HCT116 (cell line): Measurements from ENCODE around the gene WNT2B. TPM values are rescaled to one million over a fixed set of nuclear protein-coding genes. Genes with fewer than 3 reads are reported as not detected.

Experiments
- ATAC-seq: fragments of 200-7000 bp; cut with Tn5 transposase; 2 replicates; pipeline ENCODE4 v1.9.1; 2020; ENCODE audit warnings: mild to moderate bottlenecking, moderate library complexity
- BruUV-seq: library from RNA; stranded (reverse); fragments of 400-500 nt; replicated peaks from 2 replicates; lab custom pipeline; 2021; lab: Mats Ljungman, UMichigan
- CTCF ChIA-PET: fragments of 300-600 bp; sonication (Branson Sonifier 250); formaldehyde crosslinking; loops from one replicate; lab custom pipeline; 2021; ENCODE audit warnings: antibody characterized with exemption; lab: Charles Lee
- POLR2A ChIA-PET: fragments of 300-600, 350-600 bp; sonication (Branson Sonifier 250); formaldehyde crosslinking; loops from one replicate; lab custom pipeline; 2021; ENCODE audit warnings: antibody characterized with exemption; lab: Charles Lee
- RAD21 ChIA-PET, 2 experiments: fragments of 300-600 bp; sonication (Branson Sonifier 250); formaldehyde crosslinking; loops; one replicate each; lab custom pipeline; 2023; ENCODE audit warnings: low total read pairs in 2 of 2; ENCODE audit not compliant: uncharacterized antibody in 2 of 2, unreplicated experiment in 2 of 2, low non-redundant PET in 1 of 2; lab: Charles Lee
- DNase-seq: peaks from one replicate; pipeline ENCODE4 v3.0.0-alpha.2; 2010; ENCODE audit warnings: low read depth, low spot score
- H2AFZ ChIP-seq: fragments of 200-600 bp; shearing (Covaris generic), sonication (generic); 2 replicates; pipeline ENCODE4 v1.6.1; 2017; ENCODE audit warnings: low read depth, mixed run types, mixed read lengths, antibody characterized with exemption, low read length; ENCODE audit not compliant: poor library complexity, severe bottlenecking
- H3K27ac ChIP-seq: 2 replicates; pipeline ENCODE4 v1.5.1; 2012; ENCODE audit warnings: low read depth, low read length
- H3K27me3 ChIP-seq: fragments of 200-600 bp; sonication (generic); 2 replicates; pipeline ENCODE4 v1.6.1; 2016; ENCODE audit warnings: mixed run types, low read length, mixed read lengths; ENCODE audit not compliant: insufficient read depth
- H3K36me3 ChIP-seq, 2 experiments: fragments of 200-500 bp in 1 of 2; fragments of 200-600 bp in 1 of 2; sonication (Bioruptor generic) in 1 of 2; sonication (generic) in 1 of 2; 2 replicates each; pipeline versions ENCODE4 v1.5.1 to v1.6.1; 2014 to 2016; ENCODE audit warnings: low read length in 2 of 2, inconsistent platforms in 1 of 2, mixed read lengths in 1 of 2, mixed run types in 1 of 2; ENCODE audit not compliant: insufficient read depth in 2 of 2, control insufficient read depth in 1 of 2
- H3K4me1 ChIP-seq, 2 experiments: fragments of 200-600 bp in 1 of 2; sonication (generic) in 1 of 2; 2 replicates each; pipeline versions ENCODE4 v1.5.1 to v1.6.1; 2012 to 2017; ENCODE audit warnings: low read length in 2 of 2, inconsistent platforms in 1 of 2, mild to moderate bottlenecking in 1 of 2, mixed read lengths in 1 of 2, mixed run types in 1 of 2, moderate library complexity in 1 of 2; ENCODE audit not compliant: insufficient read depth in 2 of 2, control insufficient read depth in 1 of 2
- H3K4me2 ChIP-seq: fragments of 200-600 bp; sonication (generic); 2 replicates; pipeline ENCODE4 v1.6.1; 2017; ENCODE audit warnings: mixed run types, low read length, mixed read lengths
- H3K4me3 ChIP-seq, 2 experiments: fragments of 200-600 bp in 1 of 2; sonication (generic) in 1 of 2; replicated peaks in 1 of 2; 2 replicates each; pipeline ENCODE4 v1.5.1; 2011 to 2016; ENCODE audit warnings: low read length in 2 of 2, control low read depth in 1 of 2, low read depth in 1 of 2, mild to moderate bottlenecking in 1 of 2, mixed read lengths in 1 of 2, mixed run types in 1 of 2
- H3K79me2 ChIP-seq: fragments of 200-600 bp; sonication (generic); 2 replicates; pipeline ENCODE4 v1.6.1; 2017; ENCODE audit warnings: mild to moderate bottlenecking, mixed run types, low read length, moderate library complexity, mixed read lengths; ENCODE audit not compliant: insufficient read depth
- H3K9ac ChIP-seq: fragments of 200-600 bp; sonication (generic); 2 replicates; pipeline ENCODE4 v1.6.1; 2016; ENCODE audit warnings: low read length, mixed read lengths
- H3K9me2 ChIP-seq: fragments of 200-600 bp; sonication (generic), shearing (Covaris generic); 2 replicates; pipeline ENCODE4 v1.6.1; 2017; ENCODE audit warnings: mixed run types, mild to moderate bottlenecking, moderate library complexity; ENCODE audit not compliant: insufficient read depth
- H3K9me3 ChIP-seq, 2 experiments: fragments of 200-500 bp in 1 of 2; fragments of 200-600 bp in 1 of 2; sonication (Bioruptor generic) in 1 of 2; sonication (generic) in 1 of 2; 2 replicates each; pipeline ENCODE4 v1.6.1; 2014 to 2017; ENCODE audit warnings: low read length in 2 of 2, mixed read lengths in 2 of 2, inconsistent platforms in 1 of 2, low read depth in 1 of 2, mild to moderate bottlenecking in 1 of 2, mixed run types in 1 of 2, moderate library complexity in 1 of 2; ENCODE audit not compliant: control insufficient read depth in 1 of 2, insufficient read depth in 1 of 2
- H4K20me1 ChIP-seq: fragments of 200-600 bp; sonication (generic), shearing (Covaris generic); 2 replicates; pipeline ENCODE4 v1.6.1; 2017; ENCODE audit warnings: mixed run types, mild to moderate bottlenecking, moderate library complexity; ENCODE audit not compliant: insufficient read depth
- CTCF ChIP-seq, 3 experiments: fragments of 200-600 bp in 1 of 3; sonication (generic) in 1 of 3; IDR thresholded peaks in 2 of 3; conservative IDR thresholded peaks in 1 of 3; 2 replicates each; pipeline ENCODE4 v1.5.1; 2012 to 2017; ENCODE audit warnings: low read depth in 2 of 3, low read length in 2 of 3, antibody characterized with exemption in 1 of 3, borderline replicate concordance in 1 of 3, control low read depth in 1 of 3, mild to moderate bottlenecking in 1 of 3, mixed read lengths in 1 of 3, mixed run types in 1 of 3, moderate library complexity in 1 of 3; ENCODE audit not compliant: insufficient read depth in 1 of 3
- ELF1 ChIP-seq: IDR thresholded peaks from 2 replicates; pipeline ENCODE4 v1.6.1; 2012; ENCODE audit warnings: low read depth, borderline replicate concordance
- EZH2 ChIP-seq: fragments of 200-600 bp; sonication (generic); IDR thresholded peaks from 2 replicates; pipeline ENCODE4 v1.6.1; 2017; ENCODE audit warnings: antibody characterized with exemption, mixed run types
- EZH2phosphoT487 ChIP-seq: fragments of 200-600 bp; IDR thresholded peaks from 2 replicates; pipeline ENCODE4 v1.6.1; 2018; ENCODE audit warnings: antibody characterized with exemption, borderline replicate concordance
- FOSL1 ChIP-seq: IDR thresholded peaks from 2 replicates; pipeline ENCODE4 v1.6.1; 2012; ENCODE audit warnings: low read depth
- JUND ChIP-seq: IDR thresholded peaks from 2 replicates; pipeline ENCODE4 v1.6.1; 2012
- POLR2A ChIP-seq: IDR thresholded peaks from 2 replicates; pipeline ENCODE4 v1.7.0; 2011; ENCODE audit warnings: borderline replicate concordance; ENCODE audit not compliant: insufficient read depth, insufficient read length; ENCODE audit errors: extremely low read depth
- POLR2AphosphoS5 ChIP-seq: IDR thresholded peaks from 2 replicates; pipeline ENCODE4 v1.6.1; 2011; ENCODE audit warnings: mild to moderate bottlenecking, low read depth, low read length, moderate library complexity
- RAD21 ChIP-seq: IDR thresholded peaks from 2 replicates; pipeline ENCODE4 v1.6.1; 2012; ENCODE audit warnings: low read depth, mild to moderate bottlenecking
- SIN3A ChIP-seq: IDR thresholded peaks from 2 replicates; pipeline ENCODE4 v1.6.1; 2012; ENCODE audit warnings: low read depth
- SP1 ChIP-seq: IDR thresholded peaks from 2 replicates; pipeline ENCODE4 v1.6.1; 2012; ENCODE audit warnings: low read depth
- YY1 ChIP-seq: IDR thresholded peaks from 2 replicates; pipeline ENCODE4 v1.6.1; 2011; ENCODE audit warnings: low read length, low read depth, moderate library complexity, mild to moderate bottlenecking; ENCODE audit not compliant: insufficient replicate concordance; ENCODE audit errors: extremely low read depth
- ZBTB33 ChIP-seq: IDR thresholded peaks from 2 replicates; pipeline ENCODE4 v1.6.1; 2011; ENCODE audit warnings: mild to moderate bottlenecking, low read length, moderate library complexity; ENCODE audit not compliant: insufficient replicate concordance; ENCODE audit errors: extremely low read depth
- ZFX ChIP-seq: fragments of 450-650 bp; IDR thresholded peaks from 2 replicates; pipeline ENCODE4 v1.6.1; 2017
- intact Hi-C: fragments of 100-400 bp; cut with micrococcal nuclease; formaldehyde crosslinking; loops from 2 replicates; pipeline ENCODE4 v1.10.0; 2022
- microRNA-seq: library from miRNA; unstranded; fragments of <30 nt; microRNA quantifications from one replicate; pipeline ENCODE4, GENCODE V29; 2016; ENCODE audit warnings: borderline number of aligned reads
- total RNA-seq: library from RNA; stranded (reverse); gene quantifications from one replicate; pipeline ENCODE4 v1.2.1, GENCODE V29; 2021; ENCODE audit not compliant: unreplicated experiment

The WNT2B gene
- total RNA-seq, 1 experiment from 2014 or later, result 1.5 TPM

GRCh38 chr1:112576240-112576639 is 67.5 kb downstream of the WNT2B start:
- no peaks in the 10 kb centered on the region for H3K79me2 ChIP-seq
- ATAC-seq, result no peak
- no peak overlapping the region for H2AFZ ChIP-seq
- CTCF ChIA-PET, result no interaction called here
- H3K27me3 ChIP-seq, result no peaks in the 10 kb centered on the region
- no peaks in the 10 kb centered on the region for H3K9me3 ChIP-seq
- no TSS peak for BruUV-seq
- no peak overlapping the region for H3K9ac ChIP-seq
- no peak for DNase-seq
- TF ChIP-seq EZH2 (no peak), SIN3A (no peak), YY1 (no peak), SP1 (no peak), FOSL1 (no peak), POLR2AphosphoS5 (no peak), ZBTB33 (no peak), ZFX (no peak), POLR2A (no peak), RAD21 (no peak), EZH2phosphoT487 (no peak), ELF1 (no peak), CTCF (IDR thresholded peaks at IDR 0.05 in 2 of 3, conservative IDR thresholded peaks at IDR 0.05 in 1 of 3; ENCODE audit: borderline replicate concordance in 1 of 3, insufficient read depth in 1 of 3, low read depth in 2 of 3, low read length in 2 of 3) (no peak), JUND (no peak)
- no peaks in the 10 kb centered on the region for H4K20me1 ChIP-seq
- H3K9me2 ChIP-seq, result no peaks in the 10 kb centered on the region
- no peak overlapping the region for H3K4me2 ChIP-seq
- intact Hi-C loops, result no loop called here
- POLR2A ChIA-PET, result no interaction called here
- peaks cover 4 to 6% of the 10 kb centered on the region in 2 experiments; a peak in 2 of 4 replicates for H3K36me3 ChIP-seq
- H3K27ac ChIP-seq, result no peak overlapping the region
- RAD21 ChIA-PET, result no interaction called here
- no peak overlapping the region for H3K4me3 ChIP-seq
- H3K4me1 ChIP-seq, result peaks cover 11 to 12% of the 10 kb centered on the region in 2 experiments; a peak in 3 of 4 replicates

Small RNAs within 50 kb of the gene (microRNA-seq; reads per million reads assigned to microRNA genes)
- gene MIR4256, result not detected

Other genes with a start within 250 kb of the WNT2B start
- 18.0 TPM for gene CTTNBP2NL, start 112.8 kb upstream of the WNT2B start, total RNA-seq
- 19.9 TPM for gene ST7L, start 110.2 kb downstream of the WNT2B start, total RNA-seq
- gene CAPZA1, start 110.9 kb downstream of the WNT2B start, total RNA-seq, result 148 TPM
- 109 TPM for gene MOV10, start 165.7 kb downstream of the WNT2B start, total RNA-seq
- 154 TPM for gene RHOC, start 198.2 kb downstream of the WNT2B start, total RNA-seq
- gene PPM1J, start 206.4 kb downstream of the WNT2B start, total RNA-seq, result 7.5 TPM